Activated CD4-positive, alpha-beta T cell treated with anti-CD3 and anti-CD28 coated beads, Interleukin-10, Interleukin-2, amounts not matched to agents 100 ng/mL and 50 ng/mL, durations not matched to agents 16 hours and 8 hours (primary cell): Measurements from ENCODE around the gene TNFAIP1.
"Not testable (repeated sequence)": the region's sequence is repeated elsewhere in the genome, so short reads cannot be mapped to it uniquely, and the experiment has no call there.

Source experiments
- DNase-seq: peaks from one replicate; pipeline ENCODE4 v3.0.0-alpha.2; 2020

The TNFAIP1 gene

GRCh38 chr17:28325211-28325610 is 10.3 kb upstream of the TNFAIP1 start:
- no peak for DNase-seq

DNA sequence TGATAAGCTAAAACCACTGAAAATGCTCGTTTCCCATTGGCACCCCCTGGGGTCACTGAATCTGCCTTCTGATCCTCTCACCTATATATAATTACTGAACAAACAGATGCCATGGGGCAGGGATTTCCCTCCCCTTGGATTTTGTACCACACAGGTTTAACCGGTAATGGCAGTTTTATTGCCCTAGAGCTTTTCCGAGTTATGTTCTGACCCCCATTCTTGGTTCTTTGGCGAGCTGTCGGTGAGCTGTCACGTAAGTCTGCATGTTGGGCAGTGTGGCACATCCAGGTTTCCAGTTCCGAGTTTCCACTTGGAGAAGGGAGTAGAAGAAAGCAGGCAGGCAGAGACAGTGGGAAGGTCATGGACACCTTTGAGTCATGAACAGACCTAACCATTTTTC is 9.4 kb upstream of the TNFAIP1 start:
- no peak for DNase-seq

- DNase-seq, result peak; percentile 89
Measured at GRCh38 chr17:28327031-28327607, 8.4 kb upstream of the TNFAIP1 start.

DNA sequence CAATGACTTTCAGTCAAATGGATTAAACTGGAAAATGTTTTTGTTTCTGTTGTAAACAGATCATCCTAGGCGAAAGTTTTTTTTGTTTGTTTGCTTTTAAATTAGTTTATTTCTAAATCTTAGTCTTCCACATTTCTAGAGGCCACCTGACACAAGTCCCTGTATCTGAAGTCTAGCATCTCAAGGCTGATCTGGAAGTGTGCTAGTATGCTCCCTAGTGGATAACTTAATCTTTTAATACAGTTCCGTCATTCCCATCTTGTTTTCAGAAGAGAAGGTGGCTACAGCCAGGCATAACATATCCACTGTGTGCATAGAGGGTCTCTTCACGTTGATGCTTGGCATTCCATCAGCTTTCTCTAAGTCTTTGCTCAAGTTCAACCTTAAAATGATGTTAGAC is 7.9 kb upstream of the TNFAIP1 start:
- DNase-seq, result no peak

- DNase-seq, result no peak
Measured at GRCh38 chr17:28328325-28328724, 7.2 kb upstream of the TNFAIP1 start.

- no peak for DNase-seq
Measured at GRCh38 chr17:28330671-28331070, 4.9 kb upstream of the TNFAIP1 start.

GRCh38 chr17:28331891-28332420 is 3.6 kb upstream of the TNFAIP1 start:
- no peak for DNase-seq

- no peak for DNase-seq
Measured at GRCh38 chr17:28333083-28333746, 2.3 kb upstream of the TNFAIP1 start.

GRCh38 chr17:28334171-28334570 is 1.4 kb upstream of the TNFAIP1 start:
- DNase-seq, result no peak

GRCh38 chr17:28334666-28335200 is 828 bp upstream of the TNFAIP1 start:
- DNase-seq, result no peak

GRCh38 chr17:28335959-28336871 is 654 bp downstream of the TNFAIP1 start:
- peak; percentile 24 for DNase-seq

- DNase-seq, result no peak
Measured at GRCh38 chr17:28338056-28338768, 2.7 kb downstream of the TNFAIP1 start.

- not testable (repeated sequence) for DNase-seq
Measured at GRCh38 chr17:28338769-28339212, 3.2 kb downstream of the TNFAIP1 start.

- DNase-seq, result no peak
Measured at GRCh38 chr17:28339431-28339830, 3.9 kb downstream of the TNFAIP1 start.

- no peak for DNase-seq
Measured at GRCh38 chr17:28340374-28340773, 4.8 kb downstream of the TNFAIP1 start.

DNA sequence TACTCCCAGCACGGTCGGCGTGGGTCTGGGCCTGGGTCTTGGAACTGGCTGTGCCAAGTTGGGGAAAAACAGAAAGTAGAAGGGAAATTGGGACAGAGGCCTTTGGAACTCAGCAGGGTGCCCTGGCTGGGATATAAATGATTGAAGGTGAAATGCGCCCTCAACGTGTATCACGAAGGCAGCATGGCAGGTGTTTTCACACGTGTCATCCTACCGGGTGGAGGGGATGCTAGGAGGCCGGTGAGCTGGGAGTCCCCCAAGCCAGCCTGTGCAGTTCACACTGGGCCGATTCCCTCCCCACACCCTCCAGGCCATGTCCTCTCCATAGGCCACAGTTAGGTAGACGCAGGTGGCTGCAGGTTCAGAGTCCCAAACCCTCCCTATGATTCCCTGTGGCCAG is 6.0 kb downstream of the TNFAIP1 start:
- DNase-seq, result no peak

DNA sequence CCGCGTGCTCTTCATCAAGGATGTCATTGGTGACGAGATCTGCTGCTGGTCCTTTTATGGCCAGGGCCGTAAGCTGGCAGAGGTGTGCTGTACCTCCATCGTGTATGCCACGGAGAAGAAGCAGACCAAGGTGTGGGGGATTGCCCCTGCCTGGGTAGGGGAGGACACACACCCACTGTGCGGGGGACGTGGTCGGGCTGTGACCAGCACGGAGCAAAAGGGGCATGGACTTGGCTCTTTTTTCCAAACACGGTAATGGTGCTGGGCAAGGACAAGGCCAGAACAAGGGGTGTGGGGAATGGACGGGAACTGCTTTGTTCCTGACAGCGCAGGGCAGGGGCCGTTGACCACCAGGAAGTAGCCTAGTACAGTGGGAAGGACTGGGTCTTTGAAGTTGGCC is 6.8 kb downstream of the TNFAIP1 start:
- no peak for DNase-seq

DNA sequence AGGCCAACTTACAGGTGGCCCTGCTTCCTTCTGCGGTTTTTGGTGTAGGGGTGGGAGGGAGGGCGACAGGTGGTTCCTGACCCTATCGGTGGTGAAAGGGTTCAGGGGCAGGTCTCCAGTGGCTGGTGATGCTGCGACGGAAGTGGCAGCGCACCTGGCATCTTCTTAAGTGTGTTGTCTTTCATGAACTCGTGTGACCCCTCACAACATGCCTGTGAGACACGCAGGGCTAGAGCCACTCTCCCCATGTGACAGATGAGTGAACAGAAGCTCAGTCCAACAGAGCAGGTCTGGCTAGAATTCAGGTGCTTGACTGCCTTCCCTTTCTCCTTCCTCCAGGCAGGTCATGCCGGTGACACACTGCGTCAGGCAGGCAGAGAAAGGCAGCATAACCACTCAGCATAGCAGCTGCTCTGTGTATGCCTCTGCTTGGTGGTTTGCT is 8.0 kb downstream of the TNFAIP1 start:
- no peak for DNase-seq

DNA sequence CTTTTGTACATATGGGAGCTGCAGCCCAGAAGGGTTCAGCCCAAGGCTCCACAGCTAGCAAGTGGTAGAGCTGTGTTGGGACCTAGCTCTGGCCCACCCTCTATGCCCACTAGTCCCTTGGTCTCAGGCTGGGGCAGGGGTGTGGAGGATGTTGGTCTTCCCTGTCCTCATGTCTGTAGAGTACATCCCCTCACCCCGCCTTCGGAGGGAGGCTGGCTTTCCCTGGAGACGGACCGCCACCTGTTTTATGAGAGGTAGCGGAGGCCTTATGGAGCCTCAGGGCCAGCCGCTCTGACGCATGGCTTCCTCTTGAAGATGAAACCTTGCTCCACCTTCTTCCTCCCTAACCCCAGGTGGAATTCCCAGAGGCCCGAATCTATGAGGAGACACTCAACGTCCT is 8.4 kb downstream of the TNFAIP1 start:
- no peak for DNase-seq

DNA sequence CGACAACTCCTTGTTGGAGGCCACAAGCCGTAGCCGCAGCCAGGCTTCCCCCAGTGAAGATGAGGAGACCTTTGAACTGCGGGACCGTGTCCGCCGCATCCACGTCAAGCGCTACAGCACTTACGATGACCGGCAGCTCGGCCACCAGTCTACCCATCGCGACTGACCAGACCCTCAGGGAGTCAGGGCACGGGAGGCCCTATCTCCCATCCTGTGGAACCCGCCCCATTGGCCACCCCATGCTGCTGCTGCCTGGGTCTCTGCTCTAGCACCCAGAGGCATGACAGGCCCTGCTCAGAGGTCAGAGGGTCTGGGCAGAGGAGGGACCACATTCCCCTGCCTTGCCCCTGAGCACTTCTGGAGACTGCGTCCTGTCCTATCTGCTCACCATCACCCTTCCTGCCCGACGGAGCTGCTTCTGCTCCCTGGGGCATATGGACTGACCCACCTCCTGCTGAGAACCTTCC is 8.9 kb downstream of the TNFAIP1 start:
- no peak for DNase-seq

DNA sequence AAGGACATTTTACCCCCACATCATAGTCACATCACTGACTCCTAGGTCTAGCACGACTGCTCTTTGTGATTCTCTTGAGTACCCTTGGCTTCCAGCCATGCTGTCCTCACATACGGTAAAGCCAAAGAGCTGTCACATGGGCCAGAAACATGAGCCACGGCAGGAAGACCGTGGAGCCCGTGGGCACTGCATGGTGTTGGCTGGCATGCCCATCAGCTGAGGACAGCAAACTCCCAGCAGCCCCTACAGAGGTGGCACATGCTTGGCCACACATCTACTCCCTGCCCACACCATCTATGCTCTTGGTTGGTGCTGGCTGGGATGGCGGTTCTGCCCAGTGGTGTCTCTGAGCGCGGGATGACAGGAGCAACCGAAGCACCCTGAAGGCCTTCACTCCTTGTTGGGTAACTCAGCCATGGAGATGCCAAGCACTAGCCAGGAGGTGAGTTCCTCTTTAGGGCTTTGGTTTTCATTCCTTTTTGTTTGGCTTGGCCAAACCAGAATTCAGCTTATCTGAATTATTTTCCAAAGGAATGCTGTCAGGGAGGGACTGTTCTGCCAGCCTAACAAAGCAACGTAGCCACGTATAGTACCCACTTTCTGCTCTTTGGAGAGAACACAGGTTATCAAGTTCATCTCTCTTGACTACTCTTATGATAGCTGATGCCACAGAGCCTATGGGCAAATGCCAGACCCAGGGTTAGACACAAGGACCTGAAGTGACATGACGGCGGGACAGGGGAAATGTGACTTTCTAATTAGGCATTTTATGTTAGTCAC is 10.0 kb downstream of the TNFAIP1 start:
- no peak for DNase-seq

DNA sequence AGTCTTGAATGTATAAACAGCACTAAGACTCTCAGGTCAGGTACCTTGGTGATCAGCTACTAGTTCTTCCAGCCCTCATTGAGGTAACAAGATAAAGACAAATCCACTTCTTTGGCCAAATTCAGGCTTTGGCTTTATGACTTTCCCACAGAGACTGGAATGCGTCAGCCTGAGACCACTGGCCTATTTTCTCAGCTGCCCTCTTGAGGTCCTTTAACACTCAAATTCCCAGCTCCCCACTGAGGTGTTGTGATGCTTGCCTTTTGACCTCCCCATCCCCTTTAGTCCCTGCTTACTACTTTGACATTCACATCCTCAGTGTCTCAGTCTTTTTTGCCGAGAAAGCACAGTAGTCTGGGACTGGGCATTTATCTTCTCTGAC is 10.6 kb downstream of the TNFAIP1 start:
- DNase-seq, result no peak
